Measurements from ENCODE around the gene CAPN12. TPM values are rescaled to one million over a fixed set of nuclear protein-coding genes. Genes with fewer than 3 reads are reported as not detected.

The CAPN12 gene
- total RNA-seq, 2 experiments from 2014 or later = 1.2 to 2.6 TPM

GRCh38 chr19:38723606-38723965 lies 20.7 kb downstream of the CAPN12 start:
- no peaks in the 10 kb centered on the region for H3K9me3 ChIP-seq (ENCODE audit: low read length)
- no peak overlapping the region for H3K27ac ChIP-seq (ENCODE audit: low read depth, low read length, poor library complexity, severe bottlenecking)
- DNase-seq (ENCODE audit: low spot score) = no peak
- no peak overlapping the region for H3K4me2 ChIP-seq (ENCODE audit: low read length)
- H3K4me3 ChIP-seq (ENCODE audit: low read depth, low read length, poor library complexity, severe bottlenecking) = no peak overlapping the region
- H4K20me1 ChIP-seq (ENCODE audit: insufficient read depth, low read length) = no peaks in the 10 kb centered on the region
- H3K9me2 ChIP-seq (ENCODE audit: insufficient read depth, low read length) = no peaks in the 10 kb centered on the region
- peaks cover 52% of the 10 kb centered on the region; the same call in 1 of the 2 replicates for H3K36me3 ChIP-seq (ENCODE audit: insufficient read depth, low read length)
- POLR2A ChIA-PET = interaction anchor here (0.6 kb wide), 2 partner anchors 30 to 1519 kb away, joined by 3 to 4 read pairs; no protein-coding TSS in a partner anchor
- CTCF ChIA-PET (ENCODE audit: unreplicated experiment) = interaction anchor here (0.6 kb wide), 2 partner anchors 152 to 155 kb away, joined by 5 to 6 read pairs; partner anchors contain the start of gene RINL
- H2AFZ ChIP-seq (ENCODE audit: low read length) = no peak overlapping the region
- TF ChIP-seq EZH2phosphoT487 (IDR thresholded peaks at IDR 0.05; ENCODE audit: borderline replicate concordance, low read depth, low read length) (no peak), CTCF (conservative IDR thresholded peaks at IDR 0.05; ENCODE audit: low read length) (no peak)
- intact Hi-C loops (cut with micrococcal nuclease; ENCODE audit: unreplicated experiment) = loop anchor here (10.0 kb wide), 2 partner anchors 179 to 209 kb away; no protein-coding TSS in a partner anchor
- H3K4me1 ChIP-seq (ENCODE audit: insufficient read depth, low read length, poor library complexity, severe bottlenecking) = no peaks in the 10 kb centered on the region
- BruUV-seq (replicated peaks) = no TSS peak
- no peaks in the 10 kb centered on the region for H3K79me2 ChIP-seq (ENCODE audit: insufficient read depth, low read depth, low read length)

- BruUV-seq (replicated peaks) = no TSS peak
- H3K36me3 ChIP-seq (ENCODE audit: insufficient read depth, low read length) = peaks cover 52% of the 10 kb centered on the region; the same call in 1 of the 2 replicates
- no peak overlapping the region for H2AFZ ChIP-seq (ENCODE audit: low read length)
- POLR2A ChIA-PET = interaction anchor here (0.6 kb wide), 2 partner anchors 30 to 1520 kb away, joined by 3 to 4 read pairs; no protein-coding TSS in a partner anchor
- CTCF ChIA-PET (ENCODE audit: unreplicated experiment) = interaction anchor here (0.6 kb wide), 1 partner anchor 155 kb away, joined by 5 read pairs; the partner anchor contains the start of gene RINL
- no peaks in the 10 kb centered on the region for H3K9me2 ChIP-seq (ENCODE audit: insufficient read depth, low read length)
- H3K4me2 ChIP-seq (ENCODE audit: low read length) = no peak overlapping the region
- no peaks in the 10 kb centered on the region for H3K79me2 ChIP-seq (ENCODE audit: insufficient read depth, low read depth, low read length)
- intact Hi-C loops (cut with micrococcal nuclease; ENCODE audit: unreplicated experiment) = loop anchor here (10.0 kb wide), 2 partner anchors 178 to 208 kb away; no protein-coding TSS in a partner anchor
- H4K20me1 ChIP-seq (ENCODE audit: insufficient read depth, low read length) = no peaks in the 10 kb centered on the region
- H3K4me1 ChIP-seq (ENCODE audit: insufficient read depth, low read length, poor library complexity, severe bottlenecking) = no peaks in the 10 kb centered on the region
- H3K4me3 ChIP-seq (ENCODE audit: low read depth, low read length, poor library complexity, severe bottlenecking) = no peak overlapping the region
- no peak for DNase-seq (ENCODE audit: low spot score)
- no peaks in the 10 kb centered on the region for H3K9me3 ChIP-seq (ENCODE audit: low read length)
- H3K27ac ChIP-seq (ENCODE audit: low read depth, low read length, poor library complexity, severe bottlenecking) = no peak overlapping the region
- TF ChIP-seq EZH2phosphoT487 (IDR thresholded peaks at IDR 0.05; ENCODE audit: borderline replicate concordance, low read depth, low read length) (no peak), CTCF (conservative IDR thresholded peaks at IDR 0.05; ENCODE audit: low read length) (no peak)
These were observed 21.2 kb downstream of the CAPN12 start for GRCh38 chr19:38722947-38723605.
